HepG2 (cell line): ENCODE results near the gene TGM1. TPM values are rescaled to one million over a fixed set of nuclear protein-coding genes. Genes with fewer than 3 reads are reported as not detected.
A peak's percentile ranks its signal among the peaks of the same experiment; 100 is the strongest.

Experiments used
- ARID4A ChIP-seq: sonication (generic); formaldehyde crosslinking; IDR thresholded peaks from 2 replicates; pipeline ENCODE4 v1.5.0; 2020; ENCODE audit warnings: mild to moderate bottlenecking, missing genetic modification reagents, borderline replicate concordance
- ARNTL ChIP-seq: sonication (generic); formaldehyde crosslinking; IDR thresholded peaks from 2 replicates; pipeline ENCODE4 v1.4.0; 2020; ENCODE audit warnings: mild to moderate bottlenecking, missing genetic modification reagents
- ATF7-NPFF ChIP-seq: sonication (generic); formaldehyde crosslinking; IDR thresholded peaks from 2 replicates; pipeline ENCODE4 v1.8.1; 2023; ENCODE audit warnings: mild to moderate bottlenecking, low read depth, missing genetic modification reagents, moderate library complexity
- EED ChIP-seq: sonication (generic); formaldehyde crosslinking; IDR thresholded peaks from 2 replicates; pipeline ENCODE4 v1.5.0; 2020; ENCODE audit warnings: mild to moderate bottlenecking, missing genetic modification reagents
- EHMT2 ChIP-seq: fragments of 200-600 bp; sonication (generic); IDR thresholded peaks from 2 replicates; pipeline ENCODE4 v1.7.0; 2017; ENCODE audit warnings: antibody characterized with exemption, low read depth, low read length, borderline replicate concordance
- EP300 ChIP-seq, 3 experiments: sonication (generic) in 1 of 3; formaldehyde crosslinking in 1 of 3; IDR thresholded peaks; 2 replicates each; pipeline versions ENCODE4 v1.5.1 to v1.6.1; 2011 to 2020; ENCODE audit warnings: low read depth in 2 of 3, low read length in 2 of 3, borderline replicate concordance in 1 of 3, improper control_type of control experiment in 1 of 3, mild to moderate bottlenecking in 1 of 3, missing genetic modification reagents in 1 of 3, moderate library complexity in 1 of 3
- EZH2 ChIP-seq: conservative IDR thresholded peaks from 2 replicates; pipeline ENCODE4 v1.6.1; 2012; ENCODE audit warnings: mild to moderate bottlenecking, low read depth, low read length, moderate library complexity
- FOXP4 ChIP-seq: sonication (generic); formaldehyde crosslinking; IDR thresholded peaks from 2 replicates; pipeline ENCODE4 v1.4.0; 2020; ENCODE audit warnings: missing genetic modification reagents
- GLI4 ChIP-seq: sonication (generic); formaldehyde crosslinking; IDR thresholded peaks from 2 replicates; pipeline ENCODE4 v1.5.1; 2020; ENCODE audit warnings: missing genetic modification reagents, mild to moderate bottlenecking, moderate library complexity, borderline replicate concordance
- GPBP1L1 ChIP-seq: sonication (generic); formaldehyde crosslinking; IDR thresholded peaks from 2 replicates; pipeline ENCODE4 v1.5.0; 2020; ENCODE audit warnings: mild to moderate bottlenecking, missing genetic modification reagents
- MAF1 ChIP-seq: sonication (generic); formaldehyde crosslinking; IDR thresholded peaks from 2 replicates; pipeline ENCODE4 v1.5.0; 2020; ENCODE audit warnings: missing genetic modification reagents, borderline replicate concordance
- MIXL1 ChIP-seq: IDR thresholded peaks from 2 replicates; pipeline ENCODE4 v1.6.1; 2016
- NR0B2 ChIP-seq: sonication (generic); formaldehyde crosslinking; IDR thresholded peaks from 2 replicates; pipeline ENCODE4 v1.4.0; 2020; ENCODE audit warnings: mild to moderate bottlenecking, missing genetic modification reagents
- PREB ChIP-seq: sonication (generic); formaldehyde crosslinking; IDR thresholded peaks from 2 replicates; pipeline ENCODE4 v1.4.0; 2020; ENCODE audit warnings: missing genetic modification reagents
- SALL1 ChIP-seq: sonication (generic); formaldehyde crosslinking; IDR thresholded peaks from 2 replicates; pipeline ENCODE4 v1.8.0; 2022; ENCODE audit warnings: mild to moderate bottlenecking, missing genetic modification reagents
- ZBTB20 ChIP-seq: sonication (generic); formaldehyde crosslinking; IDR thresholded peaks from 2 replicates; pipeline ENCODE4 v1.8.1; 2023; ENCODE audit warnings: missing genetic modification reagents, low read depth, mild to moderate bottlenecking, borderline replicate concordance
- ZNF367 ChIP-seq: sonication (generic); formaldehyde crosslinking; IDR thresholded peaks from 2 replicates; pipeline ENCODE4 v1.4.0; 2020; ENCODE audit warnings: missing genetic modification reagents, borderline replicate concordance
- ZNF567 ChIP-seq: sonication (generic); formaldehyde crosslinking; IDR thresholded peaks from 2 replicates; pipeline ENCODE4 v1.8.1; 2023; ENCODE audit warnings: mild to moderate bottlenecking, missing genetic modification reagents, borderline replicate concordance
- polyA plus RNA-seq, 8 experiments: library from polyadenylated mRNA; depleted of rRNA in 3 of 8; stranded (reverse) in 7 of 8; unstranded in 1 of 8; fragments of >200 nt; fragmentation: Illumina TruSeq in 4 of 8; extraction: Trizol in 4 of 8; gene quantifications; 2 replicates each; pipeline versions ENCODE4 v1.2.1 to v1.2.3, GENCODE V29; 2011 to 2016; ENCODE audit warnings: low read depth in 4 of 8, missing spikeins in 1 of 8, mixed read lengths in 1 of 8; ENCODE audit not compliant: insufficient read depth in 1 of 8
- total RNA-seq, 5 experiments: library from RNA; depleted of rRNA; stranded (reverse); fragments of >200 nt; fragmentation: Illumina TruSeq; extraction: Trizol; gene quantifications; 2 replicates each; pipeline ENCODE4 v1.2.3, GENCODE V29; 2016; ENCODE audit warnings: low read depth in 1 of 5

TGM1 gene
- total and polyA plus RNA-seq, 2 of the 13 experiments (the other 11 are each of a cell fraction or from before 2014, with no cell fraction given) = 3.2 to 10.6 TPM

GRCh38 chr14:24255931-24256711 lies 6.9 kb downstream of the TGM1 start (continued):
- TF ChIP-seq EZH2 (no peak), EP300 (IDR thresholded peaks at IDR 0.05; ENCODE audit: low read depth in 2 of 2, low read length in 2 of 2) (peak in 1 of 2 experiments; percentile 46; a peak in 1 of 4 replicates), EP300 (CRISPR knock-in tag; IDR thresholded peaks at IDR 0.05; ENCODE audit: borderline replicate concordance) (no peak), NR0B2 (CRISPR knock-in tag) (0 out of 2 replicates have a peak, but pooled peaks have one; percentile 51), ZBTB20 (CRISPR knock-in tag) (no peak), EED (peak; percentile 68; the same call in 1 of the 2 replicates), SALL1 (CRISPR knock-in tag) (peak; percentile 76), MIXL1 (CRISPR knock-in tag) (no peak), GPBP1L1 (CRISPR knock-in tag) (no peak), FOXP4 (peak; percentile 65; the same call in 1 of the 2 replicates), ZNF567 (CRISPR knock-in tag) (no peak), PREB (no peak), ARNTL (0 out of 2 replicates have a peak, but pooled peaks have one; percentile 36), ZNF367 (CRISPR knock-in tag) (no peak), EHMT2 (no peak), GLI4 (CRISPR knock-in tag) (no peak), MAF1 (CRISPR knock-in tag) (no peak), ATF7-NPFF (no peak), ARID4A (CRISPR knock-in tag) (peak; percentile 62)
